NT2/D1 (cell line): ENCODE data around the gene GALNT8.

ENCODE experiments used
- SUZ12 ChIP-seq: IDR thresholded peaks from 2 replicates; pipeline ENCODE4 v1.6.1; 2011; ENCODE audit not compliant: insufficient read length, insufficient read depth; ENCODE audit errors: extremely low read depth
- YY1 ChIP-seq: IDR thresholded peaks from 2 replicates; pipeline ENCODE4 v1.6.1; 2011; ENCODE audit not compliant: insufficient read length, insufficient read depth
- ZNF274 ChIP-seq: IDR thresholded peaks from 2 replicates; pipeline ENCODE4 v1.6.1; 2011; ENCODE audit warnings: mild to moderate bottlenecking, low read depth, low read length

DNA sequence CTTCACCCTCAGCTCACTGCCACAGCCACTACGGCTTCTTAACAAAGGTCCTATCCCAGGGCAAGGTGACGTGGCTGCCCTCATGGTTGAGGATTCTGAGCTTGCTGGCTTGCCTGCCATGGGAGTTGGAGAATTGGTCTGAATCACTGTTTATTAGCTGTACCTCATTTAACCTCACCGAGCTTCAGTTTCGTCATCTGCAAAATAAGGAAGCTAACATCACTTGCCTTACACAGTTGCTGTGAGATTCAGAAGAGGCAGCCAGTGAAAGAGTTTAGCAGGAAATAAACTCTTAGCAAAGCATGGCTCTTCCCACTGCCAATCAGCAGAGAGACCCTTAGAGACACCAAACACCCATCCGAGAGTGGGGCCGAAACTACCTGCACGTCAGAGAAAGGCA lies 99.5 kb downstream of the GALNT8 start:
- no peak for TF ChIP-seq YY1
- no peak for TF ChIP-seq SUZ12
- no peak for TF ChIP-seq ZNF274
